ENCODE data around the gene SPDL1.

Gene SPDL1

GRCh38 chr5:169632946-169633345 is 49.4 kb downstream of the SPDL1 start:
- DNase-seq, result no peak

GRCh38 chr5:169634606-169635005 is 51.0 kb downstream of the SPDL1 start:
- no peak for DNase-seq

- DNase-seq, result no peak
Measured at GRCh38 chr5:169635936-169636335, 52.4 kb downstream of the SPDL1 start.

GRCh38 chr5:169636477-169637084 is 53.0 kb downstream of the SPDL1 start:
- no peak for DNase-seq

DNA sequence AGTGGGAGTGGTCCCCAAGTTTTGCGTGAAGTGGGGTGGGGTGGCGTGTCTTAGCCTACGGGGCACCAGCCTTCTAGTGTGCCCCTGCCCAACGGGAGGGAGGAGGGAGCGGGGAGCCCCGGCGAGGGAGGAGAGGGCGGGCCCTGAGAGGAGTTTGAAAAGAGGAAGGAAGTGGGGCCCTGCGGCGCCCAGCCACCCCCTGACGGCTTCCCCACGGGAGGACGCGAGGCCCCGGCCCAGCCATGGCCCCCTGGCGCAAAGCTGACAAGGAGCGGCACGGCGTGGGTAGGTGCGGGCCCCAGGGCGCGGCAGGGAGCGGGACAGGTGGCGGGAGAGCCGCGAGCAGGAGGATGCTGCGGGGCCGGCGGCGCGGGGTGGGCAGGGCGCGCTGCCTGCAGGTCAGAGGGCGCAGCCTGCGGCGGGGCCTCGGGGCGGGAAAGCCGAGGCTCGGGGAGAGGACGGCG is 53.5 kb downstream of the SPDL1 start, which contains the start of gene DOCK2:
Gene DOCK2 (plus strand): TSS at position 191 of the 464 bp plus-strand sequence. CDS start 52 bp downstream, at position 243.
- no peak for DNase-seq

DNA sequence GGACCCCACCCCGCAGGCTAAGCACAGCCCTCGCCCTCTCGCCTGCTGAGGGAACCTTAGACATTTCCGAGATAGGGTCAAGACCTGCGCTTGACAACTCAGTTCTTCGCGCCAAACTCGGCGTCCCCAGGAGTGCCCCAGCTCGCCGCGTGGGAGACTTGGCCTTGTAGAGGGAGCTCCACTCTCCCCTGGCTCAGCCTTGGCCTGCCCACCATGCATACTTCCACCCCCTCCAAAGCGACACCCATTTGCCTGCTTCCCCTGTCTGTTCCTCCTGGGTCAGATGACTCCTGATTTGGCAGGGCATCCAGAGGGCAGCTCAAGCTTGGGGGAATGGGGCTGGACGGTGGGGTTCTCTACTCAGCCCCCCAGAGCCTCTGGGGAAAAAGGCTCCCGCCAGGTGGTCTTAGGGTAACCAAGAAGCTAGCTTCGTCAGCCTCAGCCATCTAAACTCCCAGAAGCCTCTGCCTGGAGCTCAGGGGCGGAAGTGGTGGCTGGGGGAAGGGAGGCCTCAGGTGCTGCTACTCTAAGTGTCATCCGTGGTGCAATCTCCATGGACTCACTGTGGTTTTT is 54.1 kb downstream of the SPDL1 start:
- DNase-seq, result no peak

GRCh38 chr5:169641253-169641652 is 57.7 kb downstream of the SPDL1 start:
- no peak for DNase-seq

- no peak for DNase-seq
Measured at GRCh38 chr5:169646856-169647255, 63.3 kb downstream of the SPDL1 start.

DNA sequence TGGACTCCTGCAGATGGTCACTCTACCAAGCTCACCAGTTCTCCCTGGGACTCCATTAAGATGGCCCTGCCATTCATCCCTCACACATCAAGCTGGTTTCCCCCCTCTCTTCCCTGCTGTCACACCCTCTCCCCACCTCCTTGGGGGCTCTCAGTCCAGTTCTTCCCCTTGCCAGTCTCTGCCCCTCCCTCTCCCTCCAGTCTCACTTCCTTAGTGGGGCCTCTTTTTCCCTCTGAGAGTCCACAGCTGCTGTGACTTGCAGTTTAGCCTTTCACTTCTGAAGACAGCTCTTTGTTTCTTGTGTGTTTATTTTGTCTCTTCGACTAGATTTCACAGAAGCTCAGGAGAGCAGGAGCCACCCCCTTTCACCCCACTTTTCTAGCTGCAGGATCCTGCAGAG is 64.0 kb downstream of the SPDL1 start:
- no peak for DNase-seq

DNA sequence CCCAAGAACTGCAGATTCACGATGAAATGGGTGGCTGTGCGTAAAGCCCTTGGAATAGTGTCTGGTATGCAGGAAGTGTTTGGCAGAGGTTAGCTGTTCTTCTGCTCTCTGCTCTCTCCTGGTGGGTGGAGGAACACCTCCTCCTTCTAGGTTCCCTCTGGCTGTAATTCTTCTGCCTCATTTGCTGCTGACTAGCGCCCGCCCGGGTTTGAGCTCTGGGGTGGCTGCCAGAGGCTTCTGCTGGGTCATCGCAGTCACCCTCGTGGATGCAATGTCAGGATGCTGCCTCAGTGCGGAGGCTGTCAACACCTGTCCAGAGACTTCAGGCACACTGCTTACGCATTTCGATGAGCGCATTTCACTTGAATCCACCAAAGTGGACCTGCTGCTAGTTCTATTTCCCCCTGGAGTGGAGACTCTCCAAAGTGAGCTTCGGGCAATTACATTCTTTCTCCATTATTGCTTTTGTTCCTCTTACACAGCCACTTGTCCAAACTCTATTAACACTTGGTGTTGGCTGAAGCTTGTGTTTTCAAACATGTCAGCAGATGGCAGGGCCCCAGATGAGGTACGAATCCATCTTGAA is 65.2 kb downstream of the SPDL1 start:
- no peak for DNase-seq

GRCh38 chr5:169649486-169649885 is 65.9 kb downstream of the SPDL1 start:
- no peak for DNase-seq

- peak; percentile 41 for DNase-seq
Measured at GRCh38 chr5:169650701-169651331, 67.2 kb downstream of the SPDL1 start.

GRCh38 chr5:169651526-169651925 is 68.0 kb downstream of the SPDL1 start:
- DNase-seq, result no peak

DNA sequence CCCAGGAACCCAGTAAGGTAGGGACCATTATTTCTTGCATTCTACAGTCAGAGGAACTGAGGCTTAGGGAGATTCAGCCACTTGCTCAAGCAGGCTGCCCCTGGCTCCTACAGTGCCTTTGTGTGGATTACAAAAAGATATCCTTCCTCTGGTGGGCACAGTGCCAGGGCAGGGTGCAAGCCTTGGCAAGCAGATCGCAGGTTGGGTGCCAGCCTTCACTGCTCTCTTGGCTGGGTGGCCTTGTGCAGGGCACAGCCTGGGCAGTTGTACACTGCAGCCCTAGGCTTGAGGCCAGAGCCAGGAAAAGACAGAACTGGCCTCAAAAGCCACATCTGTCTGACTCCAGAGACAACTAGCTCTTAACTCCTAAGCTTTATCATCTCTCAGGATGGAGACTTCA is 68.5 kb downstream of the SPDL1 start:
- no peak for DNase-seq

DNA sequence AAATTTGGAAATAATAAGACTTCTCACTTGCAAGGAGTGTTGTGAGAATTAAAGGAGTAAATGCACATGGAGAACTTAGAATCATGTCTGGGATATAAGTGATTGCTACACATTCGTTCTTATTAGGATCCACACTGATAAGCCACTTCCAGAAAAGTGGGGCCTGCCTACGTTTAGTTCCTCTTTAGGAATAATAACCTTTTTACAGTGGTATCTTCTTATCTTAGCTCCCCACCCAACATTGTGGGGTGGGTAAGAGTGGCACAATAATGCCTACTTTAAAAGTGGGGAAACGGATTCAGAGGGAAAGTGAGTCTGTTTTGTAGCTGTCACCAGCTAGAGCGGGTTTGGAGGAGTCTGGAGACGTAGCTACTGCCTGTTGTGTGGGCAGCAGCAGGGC is 69.5 kb downstream of the SPDL1 start:
- DNase-seq, result no peak

Data from NCI-H226 (cell line).